Measurements from ENCODE around the gene BRD1. TPM values are rescaled to one million over a fixed set of nuclear protein-coding genes. Genes with fewer than 3 reads are reported as not detected.

BRD1 gene
- total and polyA plus RNA-seq, 4 donors = 16.6 to 51.5 (median 28.1) TPM

GRCh38 chr22:49825944-49826602, 1.6 kb downstream of the BRD1 start:
- peaks cover 7 to 27% (median 23%) of the 10 kb centered on the region in 4 donors for H3K36me3 ChIP-seq (ENCODE audit: control insufficient read depth in 4 of 4, insufficient read depth in 4 of 4, low read length in 4 of 4)
- no peak for DNase-seq
- ATAC-seq (ENCODE audit: insufficient read depth, low FRiP score) = no peak
- 14 to 17% methylated on average over 31 of the region's 31 CpGs for WGBS, 2 donors
- peaks cover 0 to 25% (median 19%) of the 10 kb centered on the region in 5 donors for H3K4me1 ChIP-seq (ENCODE audit: control insufficient read depth in 5 of 5, insufficient read depth in 5 of 5, low read length in 5 of 5)
- H3K27ac ChIP-seq (ENCODE audit: low read depth in 1 of 2, low read length in 1 of 2) = peak overlapping the region; percentile 87 to 88
- no peaks in the 10 kb centered on the region for H3K27me3 ChIP-seq (ENCODE audit: control insufficient read depth in 3 of 3, insufficient read depth in 3 of 3, low read length in 2 of 3)
- H3K9ac ChIP-seq (ENCODE audit: insufficient read depth in 1 of 2, low read length in 2 of 2) = peak overlapping the region; percentile 47 to 68
- peak overlapping the region; percentile 72 for H3K4me3 ChIP-seq
- H3K9me3 ChIP-seq (ENCODE audit: control insufficient read depth in 4 of 4, insufficient read depth in 3 of 4, low read length in 3 of 4) = peaks cover 0 to 5% (median under 1%) of the 10 kb centered on the region in 4 donors
- TF ChIP-seq CTCF (IDR thresholded peaks at IDR 0.05; ENCODE audit: control extremely low read depth, extremely low read depth) = no peak

GRCh38 chr22:49825436-49825835, 2.2 kb downstream of the BRD1 start:
- DNase-seq (no peak), ATAC-seq (ENCODE audit: insufficient read depth, low FRiP score) (no peak)
- WGBS, 2 donors = 64 to 68% methylated on average over 10 of the region's 10 CpGs
- Histone ChIP-seq H3K9ac (ENCODE audit: insufficient read depth in 1 of 2, low read length in 2 of 2) (peak overlapping the region; percentile 49 to 68), H3K4me1 (ENCODE audit: control insufficient read depth in 5 of 5, insufficient read depth in 5 of 5, low read length in 5 of 5) (peaks cover 0 to 30% (median 19%) of the 10 kb centered on the region in 5 donors), H3K9me3 (ENCODE audit: control insufficient read depth in 4 of 4, insufficient read depth in 3 of 4, low read length in 3 of 4) (peaks cover 0 to 4% (median 0%) of the 10 kb centered on the region in 4 donors), H3K27me3 (ENCODE audit: control insufficient read depth in 3 of 3, insufficient read depth in 3 of 3, low read length in 2 of 3) (no peaks in the 10 kb centered on the region), H3K27ac (ENCODE audit: low read depth in 1 of 2, low read length in 1 of 2) (no peak overlapping the region), H3K4me3 (no peak overlapping the region), H3K36me3 (ENCODE audit: control insufficient read depth in 4 of 4, insufficient read depth in 4 of 4, low read length in 4 of 4) (peaks cover 7 to 30% (median 29%) of the 10 kb centered on the region in 4 donors)
- no peak for TF ChIP-seq CTCF (IDR thresholded peaks at IDR 0.05; ENCODE audit: control extremely low read depth, extremely low read depth)

DNA sequence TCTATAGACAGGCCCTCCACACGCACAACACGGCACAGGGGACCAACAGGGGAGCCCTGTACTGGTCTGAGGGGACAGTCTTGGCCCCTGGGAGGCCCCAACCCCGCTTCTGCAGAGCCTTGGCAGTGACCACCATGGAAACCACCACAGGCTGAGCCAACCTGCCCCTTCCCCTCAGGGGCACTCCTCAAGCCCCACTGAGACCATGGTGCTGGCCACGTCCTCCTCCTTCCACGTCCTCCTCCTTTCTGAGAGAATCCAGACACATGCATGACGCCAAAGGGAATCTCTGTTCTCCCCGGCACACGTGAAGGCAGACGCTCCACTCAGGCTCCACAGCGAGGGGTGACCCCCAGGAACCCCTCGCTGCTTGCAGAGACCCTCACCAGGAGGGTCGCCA, 2.7 kb downstream of the BRD1 start:
- H3K9me3 ChIP-seq (ENCODE audit: control insufficient read depth in 4 of 4, insufficient read depth in 3 of 4, low read length in 3 of 4) = peaks cover 0 to 4% (median 0%) of the 10 kb centered on the region in 4 donors
- ATAC-seq (ENCODE audit: insufficient read depth, low FRiP score) (no peak), DNase-seq (no peak)
- no peaks in the 10 kb centered on the region for H3K27me3 ChIP-seq (ENCODE audit: control insufficient read depth in 3 of 3, insufficient read depth in 3 of 3, low read length in 2 of 3)
- no peak for TF ChIP-seq CTCF (IDR thresholded peaks at IDR 0.05; ENCODE audit: control extremely low read depth, extremely low read depth)
- H3K9ac ChIP-seq (ENCODE audit: insufficient read depth in 1 of 2, low read length in 2 of 2) = no peak overlapping the region
- peaks cover 7 to 34% (median 31%) of the 10 kb centered on the region in 4 donors for H3K36me3 ChIP-seq (ENCODE audit: control insufficient read depth in 4 of 4, insufficient read depth in 4 of 4, low read length in 4 of 4)
- H3K4me1 ChIP-seq (ENCODE audit: control insufficient read depth in 5 of 5, insufficient read depth in 5 of 5, low read length in 5 of 5) = peaks cover 0 to 30% (median 19%) of the 10 kb centered on the region in 5 donors
- no peak overlapping the region for H3K4me3 ChIP-seq
- WGBS, 2 donors = 90 to 92% methylated on average over 12 of the region's 12 CpGs
- no peak overlapping the region for H3K27ac ChIP-seq (ENCODE audit: low read depth in 1 of 2, low read length in 1 of 2)

Data from lung (tissue), 12 donors.